Upper lobe of left lung (tissue), 6 donors: Measurements from ENCODE around the gene BMP5. TPM values are rescaled to one million over a fixed set of nuclear protein-coding genes. Genes with fewer than 3 reads are reported as not detected.
A peak's percentile ranks its signal among the peaks of the same experiment; 100 is the strongest.

ENCODE experiments used
- ATAC-seq, 2 donors: fragments of 200-7000 bp; cut with Tn5 transposase; one replicate each; pipeline ENCODE4 v1.9.1; 2022; ENCODE audit warnings: mild to moderate bottlenecking in 2 of 2, moderate library complexity in 2 of 2; ENCODE audit not compliant: low FRiP score in 2 of 2
- DNase-seq, 2 donors: peaks; one replicate each; pipeline ENCODE4 v3.0.0-alpha.2; 2019 to 2020
- H3K27ac ChIP-seq, 4 donors: fragments of 200-600 bp; sonication (generic); one replicate each; pipeline ENCODE4 v1.5.1; 2016 to 2019
- H3K27me3 ChIP-seq, 4 donors: fragments of 200-600 bp; sonication (generic); one replicate each; pipeline ENCODE4 v1.5.1; 2017 to 2019
- H3K36me3 ChIP-seq, 4 donors: fragments of 200-600 bp; sonication (generic); one replicate each; pipeline ENCODE4 v1.5.1; 2016 to 2019
- H3K4me1 ChIP-seq, 4 donors: fragments of 200-600 bp; sonication (generic); one replicate each; pipeline ENCODE4 v1.5.1; 2018 to 2019
- H3K4me3 ChIP-seq, 4 donors: fragments of 200-600 bp; sonication (generic); one replicate each; pipeline ENCODE4 v1.5.1; 2017 to 2019; ENCODE audit warnings: mild to moderate bottlenecking in 2 of 4, moderate library complexity in 1 of 4
- H3K9me3 ChIP-seq, 4 donors: fragments of 200-600 bp; sonication (generic); one replicate each; pipeline ENCODE4 v1.5.1; 2018 to 2019
- CTCF ChIP-seq, 6 experiments: fragments of 450-650 bp in 4 of 6; fragments of 200-600 bp in 2 of 6; sonication (generic) in 2 of 6; IDR thresholded peaks; one replicate each; pipeline ENCODE4 v1.5.1; 2016 to 2019; ENCODE audit warnings: antibody characterized with exemption in 6 of 6
- EP300 ChIP-seq, 4 donors: sonication (generic); formaldehyde crosslinking; IDR thresholded peaks; one replicate each; pipeline ENCODE4 v1.5.1; 2017; ENCODE audit warnings: antibody characterized with exemption in 4 of 4, control low read depth in 2 of 4
- POLR2A ChIP-seq, 4 donors: fragments of 450-650 bp; IDR thresholded peaks; one replicate each; pipeline ENCODE4 v1.5.1; 2016 to 2017; ENCODE audit warnings: antibody characterized with exemption in 4 of 4, mild to moderate bottlenecking in 2 of 4
- POLR2AphosphoS5 ChIP-seq, 2 donors: sonication (generic); formaldehyde crosslinking; IDR thresholded peaks; one replicate each; pipeline ENCODE4 v1.5.1; 2017; ENCODE audit warnings: antibody characterized with exemption in 2 of 2
- WGBS, 2 donors: methylation state at CpG; one replicate each; pipeline ENCODE4 v1.1.5; 2017 to 2018; 5-methylcytosine and 5-hydroxymethylcytosine counted together
- total RNA-seq, 6 donors: library from RNA; depleted of rRNA in 4 of 6; stranded (reverse); fragments of >200 nt in 4 of 6; gene quantifications; one replicate each; pipeline versions ENCODE4 v1.1.0 to v1.2.1, GENCODE V29; 2016 to 2021
- donor health status: DM: no; HTN: no; CAD: no; lungs with moderate emphysema.
- donor health status: DM: no; HTN: yes; CAD: no; lungs with severe emphysema.

BMP5 gene
- total RNA-seq, 6 donors from 2014 or later, result 3.2 to 16.8 (median 5.7) TPM

GRCh38 chr6:55713436-55713835 is 162.0 kb downstream of the BMP5 start:
- TF ChIP-seq CTCF (IDR thresholded peaks at IDR 0.05), result no peak
- TF ChIP-seq POLR2AphosphoS5 (IDR thresholded peaks at IDR 0.05), result peak in 1 of 2 donors; percentile 44
- TF ChIP-seq POLR2A (IDR thresholded peaks at IDR 0.05), result no peak
- no peak for TF ChIP-seq EP300 (IDR thresholded peaks at IDR 0.05)
- DNase-seq (no peak), ATAC-seq (peak in 1 of 2 donors; percentile 72)
- H3K4me3 ChIP-seq, result no peak overlapping the region
- 41 to 47% methylated on average over 3 of the region's 3 CpGs for WGBS, 2 donors
- no peaks in the 10 kb centered on the region for H3K36me3 ChIP-seq
- H3K9me3 ChIP-seq, result no peaks in the 10 kb centered on the region
- H3K27me3 ChIP-seq, result no peaks in the 10 kb centered on the region
- no peaks in the 10 kb centered on the region for H3K4me1 ChIP-seq
- no peak overlapping the region for H3K27ac ChIP-seq

GRCh38 chr6:55708711-55709110 is 166.7 kb downstream of the BMP5 start:
- ATAC-seq, result no peak
- Histone ChIP-seq H3K9me3 (peaks cover 0 to 3% (median 0%) of the 10 kb centered on the region in 4 donors), H3K27me3 (no peaks in the 10 kb centered on the region), H3K4me1 (no peaks in the 10 kb centered on the region), H3K27ac (no peak overlapping the region), H3K4me3 (no peak overlapping the region), H3K36me3 (no peaks in the 10 kb centered on the region)
- 88% methylated on average over 1 of the region's 1 CpG for WGBS, 2 donors
- TF ChIP-seq CTCF (IDR thresholded peaks at IDR 0.05) (no peak), POLR2A (IDR thresholded peaks at IDR 0.05) (no peak)
- no peak for DNase-seq

GRCh38 chr6:55705451-55706440 is 169.6 kb downstream of the BMP5 start:
- Histone ChIP-seq H3K4me3 (no peak overlapping the region), H3K27ac (no peak overlapping the region), H3K36me3 (no peaks in the 10 kb centered on the region), H3K9me3 (peaks cover 0 to 3% (median 0%) of the 10 kb centered on the region in 4 donors), H3K27me3 (no peaks in the 10 kb centered on the region), H3K4me1 (no peaks in the 10 kb centered on the region)
- DNase-seq, result no peak
- TF ChIP-seq EP300 (IDR thresholded peaks at IDR 0.05) (no peak), CTCF (IDR thresholded peaks at IDR 0.05) (no peak), POLR2AphosphoS5 (IDR thresholded peaks at IDR 0.05) (no peak), POLR2A (IDR thresholded peaks at IDR 0.05) (no peak)
- 67 to 70% methylated on average over 2 of the region's 2 CpGs for WGBS, 2 donors
- no peak for ATAC-seq

GRCh38 chr6:55704421-55704820 is 171.0 kb downstream of the BMP5 start:
- H3K36me3 ChIP-seq, result no peaks in the 10 kb centered on the region
- H3K27me3 ChIP-seq, result no peaks in the 10 kb centered on the region
- no peaks in the 10 kb centered on the region for H3K4me1 ChIP-seq
- WGBS, 2 donors, result 76 to 88% methylated on average over 1 of the region's 1 CpG
- H3K9me3 ChIP-seq, result peaks cover 0 to 3% (median 0%) of the 10 kb centered on the region in 4 donors
- no peak overlapping the region for H3K27ac ChIP-seq
- no peak for ATAC-seq
- no peak overlapping the region for H3K4me3 ChIP-seq
- TF ChIP-seq POLR2AphosphoS5 (IDR thresholded peaks at IDR 0.05) (no peak), POLR2A (IDR thresholded peaks at IDR 0.05) (no peak), CTCF (IDR thresholded peaks at IDR 0.05) (no peak), EP300 (IDR thresholded peaks at IDR 0.05) (no peak)
- DNase-seq, result no peak
